Heart left ventricle (tissue), 16 donors: ENCODE measurements around the gene TXN2. TPM values are rescaled to one million over a fixed set of nuclear protein-coding genes. Genes with fewer than 3 reads are reported as not detected.

Experiments used
- ATAC-seq, 4 donors: fragments of 200-7000 bp; cut with Tn5 transposase; one replicate each; pipeline ENCODE4 v1.9.1; 2020 to 2022; ENCODE audit warnings: moderate library complexity in 4 of 4, mild to moderate bottlenecking in 3 of 4, moderate number of reproducible peaks in 1 of 4
- DNase-seq, 5 donors: peaks; one replicate each; pipeline ENCODE4 v3.0.0-alpha.2; 2020
- H3K27ac ChIP-seq, 12 donors: fragments of 200-600 bp; sonication (generic) in 4 of 12; one replicate each; pipeline versions ENCODE4 v1.5.0 to v1.8.0; 2016 to 2022; ENCODE audit warnings: mild to moderate bottlenecking in 2 of 12
- H3K27me3 ChIP-seq, 9 donors: fragments of 200-600 bp; sonication (generic) in 2 of 9; one replicate each; pipeline versions ENCODE4 v1.5.1 to v1.8.0; 2016 to 2022; ENCODE audit warnings: mild to moderate bottlenecking in 3 of 9
- H3K36me3 ChIP-seq, 9 donors: fragments of 200-600 bp; sonication (generic) in 2 of 9; one replicate each; pipeline versions ENCODE4 v1.5.0 to v1.8.0; 2018 to 2022; ENCODE audit warnings: mild to moderate bottlenecking in 2 of 9
- H3K4me1 ChIP-seq, 12 donors: fragments of 200-600 bp; sonication (generic) in 4 of 12; one replicate each; pipeline versions ENCODE4 v1.5.0 to v1.8.0; 2016 to 2022; ENCODE audit warnings: mild to moderate bottlenecking in 3 of 12
- H3K4me3 ChIP-seq, 12 donors: fragments of 200-600 bp; sonication (generic) in 4 of 12; one replicate each; pipeline versions ENCODE4 v1.5.0 to v1.8.0; 2017 to 2022; ENCODE audit warnings: mild to moderate bottlenecking in 9 of 12, moderate library complexity in 4 of 12
- H3K9me3 ChIP-seq, 12 donors: fragments of 200-600 bp; sonication (generic) in 4 of 12; one replicate each; pipeline versions ENCODE4 v1.5.0 to v1.8.0; 2016 to 2022; ENCODE audit warnings: mild to moderate bottlenecking in 1 of 12
- POLR2A ChIP-seq, 2 donors: fragments of 450-650 bp; IDR thresholded peaks; one replicate each; pipeline ENCODE4 v1.6.1; 2017; ENCODE audit warnings: antibody characterized with exemption in 2 of 2, mild to moderate bottlenecking in 2 of 2, moderate library complexity in 2 of 2
- WGBS, 4 donors: extraction: QIAGEN DNeasy Blood & Tissue Kit in 2 of 4; methylation state at CpG; one replicate each; pipeline versions ENCODE4 v1.1.5 to v1.1.7; 2013 to 2018; 5-methylcytosine and 5-hydroxymethylcytosine counted together
- intact Hi-C, 10 donors: fragments of 100-400 bp; cut with DNase I; formaldehyde crosslinking; loops; one replicate each; pipeline versions ENCODE4 v1.11.1 to v1.14.2; 2022
- polyA plus RNA-seq, 2 donors: library from polyadenylated mRNA; stranded (reverse); fragments of 200-250 nt; gene quantifications; one replicate each; pipeline ENCODE4 v1.2.3, GENCODE V29; 2013
- total RNA-seq, 9 donors: library from RNA; depleted of rRNA in 2 of 9; stranded (reverse); fragments of >200 nt in 2 of 9; fragmentation: NEBNext Ultra II Directional in 3 of 9; extraction: Animal tissue kit (Norgen Biotek cat#: 25700) in 3 of 9; gene quantifications; one replicate each; pipeline versions ENCODE4 v1.1.0 to v1.2.4, GENCODE V29; 2016 to 2023
- TF ChIP-seq, protein P1 (sequence below), 12 donors: fragments of 200-600 bp; sonication (generic) in 4 of 12; IDR thresholded peaks; one replicate each; pipeline versions ENCODE4 v1.5.0 to v1.8.0; 2018 to 2022; ENCODE audit warnings: antibody characterized with exemption in 12 of 12, mild to moderate bottlenecking in 5 of 12
- donor health status: ischemic (EF 13 %, LVEDD 7.1; RV severe dilation, severe dysfunction).
- donor health status: healthy with polysubstance abuse.
- donor health status: DM: no; HTN: yes; CAD: no.
- donor health status: DM: no; HTN: no; CAD: no.
- donor health status: ischemic (EF 25% LVEDD 6.9; RV normal size, moderate dysfunction).
- donor health status: ischemic (EF 25% LVEDD 5.7; RV mildly dilated, moderate dysfunction).
- donor health status: healthy.
- donor health status: DM: yes; HTN: yes; CAD: no.
- donor health status: ischemic (EF 35%, LVEDD 5.7; RV mildly dilated, moderate dysfunction).
- donor health status: nonischemic (EF 11% LVEDD 7.7; RV severe dilation, severe dysfunction).
- donor health status: DM: yes; HTN: yes; CAD: no.
- donor health status: PGD.
- donor health status: ischemic (EF 29% LVEDD 5.4; RV normal size, mild dysfunction).
- donor health status: nonischemic (EF 23%, LVEDD 6.1; RV moderate dilation, normal function).

TXN2 gene
- total and polyA plus RNA-seq, 11 donors = 87.9 to 160 (median 113) TPM

- 79 to 94% (median 90%) methylated on average over 12 of the region's 12 CpGs for WGBS, 4 donors
- Histone ChIP-seq H3K4me1 (peaks cover 15 to 66% (median 48%) of the 10 kb centered on the region in 12 donors), H3K4me3 (no peak overlapping the region), H3K9me3 (no peaks in the 10 kb centered on the region), H3K27ac (peak overlapping the region in 10 of 12 donors; percentile 74 to 99 (median 94)), H3K36me3 (no peaks in the 10 kb centered on the region), H3K27me3 (no peaks in the 10 kb centered on the region)
- TF ChIP-seq, protein P1, sequence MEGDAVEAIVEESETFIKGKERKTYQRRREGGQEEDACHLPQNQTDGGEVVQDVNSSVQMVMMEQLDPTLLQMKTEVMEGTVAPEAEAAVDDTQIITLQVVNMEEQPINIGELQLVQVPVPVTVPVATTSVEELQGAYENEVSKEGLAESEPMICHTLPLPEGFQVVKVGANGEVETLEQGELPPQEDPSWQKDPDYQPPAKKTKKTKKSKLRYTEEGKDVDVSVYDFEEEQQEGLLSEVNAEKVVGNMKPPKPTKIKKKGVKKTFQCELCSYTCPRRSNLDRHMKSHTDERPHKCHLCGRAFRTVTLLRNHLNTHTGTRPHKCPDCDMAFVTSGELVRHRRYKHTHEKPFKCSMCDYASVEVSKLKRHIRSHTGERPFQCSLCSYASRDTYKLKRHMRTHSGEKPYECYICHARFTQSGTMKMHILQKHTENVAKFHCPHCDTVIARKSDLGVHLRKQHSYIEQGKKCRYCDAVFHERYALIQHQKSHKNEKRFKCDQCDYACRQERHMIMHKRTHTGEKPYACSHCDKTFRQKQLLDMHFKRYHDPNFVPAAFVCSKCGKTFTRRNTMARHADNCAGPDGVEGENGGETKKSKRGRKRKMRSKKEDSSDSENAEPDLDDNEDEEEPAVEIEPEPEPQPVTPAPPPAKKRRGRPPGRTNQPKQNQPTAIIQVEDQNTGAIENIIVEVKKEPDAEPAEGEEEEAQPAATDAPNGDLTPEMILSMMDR (IDR thresholded peaks at IDR 0.05) = no peak
- no peak for TF ChIP-seq POLR2A (IDR thresholded peaks at IDR 0.05)
- intact Hi-C loops = loop anchor here in 2 of 10 donors (5.0 to 10.0 kb wide), 2 partner anchors 72 to 129 kb away; partner anchors contain the start of gene MYH9 (in 1 of the 2)
- DNase-seq = no peak
- no peak for ATAC-seq
Observed at GRCh38 chr22:36456464-36456845, 25.0 kb downstream of the TXN2 start.

DNA sequence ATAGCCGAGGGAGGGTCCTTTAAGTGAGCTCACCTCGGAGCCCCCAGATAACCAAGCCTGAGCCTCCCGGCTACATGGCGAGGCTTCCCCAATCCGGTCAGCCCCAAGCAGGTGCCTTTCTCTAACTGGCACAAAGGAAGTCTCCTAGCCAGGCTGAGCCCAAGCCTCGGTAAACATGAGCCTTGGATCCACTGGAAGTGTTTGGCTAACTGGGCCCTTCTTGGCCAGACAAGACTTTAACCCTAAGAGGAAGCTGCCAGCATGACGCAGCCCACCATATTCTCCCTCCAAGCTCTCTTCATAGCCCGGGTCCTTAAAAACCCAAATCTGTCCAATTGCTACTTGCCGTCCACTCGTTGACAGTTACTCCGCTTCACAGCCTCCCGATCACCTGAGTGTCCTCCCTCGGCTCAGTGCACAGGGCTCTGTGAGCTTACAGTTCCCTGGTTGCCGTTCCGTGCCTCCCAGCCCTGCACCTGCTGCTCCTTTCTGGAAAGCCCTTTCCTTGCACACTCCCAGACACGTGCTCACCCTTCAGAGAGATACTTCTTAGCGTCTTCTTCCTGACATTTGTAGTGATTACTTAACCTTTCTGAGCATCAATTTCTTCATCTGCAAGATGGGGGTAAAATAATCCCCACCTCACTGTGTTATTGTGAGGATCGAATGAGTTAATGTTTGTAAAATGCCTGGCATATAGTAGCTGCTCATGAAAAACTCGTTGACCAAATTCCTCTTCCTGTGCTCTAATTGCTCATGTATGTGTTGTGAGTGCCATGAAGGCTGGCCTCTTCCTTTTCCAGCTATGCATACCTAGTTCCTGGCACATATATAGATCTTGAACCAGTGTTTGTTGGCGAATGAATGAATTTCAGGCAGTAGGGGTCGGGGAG, 25.6 kb downstream of the TXN2 start:
- Histone ChIP-seq H3K4me1 (peaks cover 15 to 68% (median 50%) of the 10 kb centered on the region in 12 donors), H3K36me3 (no peaks in the 10 kb centered on the region), H3K9me3 (no peaks in the 10 kb centered on the region), H3K4me3 (peak overlapping the region in 9 of 12 donors; percentile 47 to 67 (median 56)), H3K27ac (peak overlapping the region; percentile 81 to 99 (median 93)), H3K27me3 (no peaks in the 10 kb centered on the region)
- no peak for TF ChIP-seq POLR2A (IDR thresholded peaks at IDR 0.05)
- TF ChIP-seq, protein P1 (IDR thresholded peaks at IDR 0.05) = no peak
- ATAC-seq (peak in 1 of 4 donors; percentile 3), DNase-seq (no peak)
- 67 to 83% (median 71%) methylated on average over 16 to 21 of the region's 21 CpGs for WGBS, 4 donors
- intact Hi-C loops = loop anchor here in 5 of 10 donors (1.0 to 10.0 kb wide), 5 partner anchors 69 to 129 kb away; partner anchors contain the start of gene MYH9 (in 3 of the 5)

DNA sequence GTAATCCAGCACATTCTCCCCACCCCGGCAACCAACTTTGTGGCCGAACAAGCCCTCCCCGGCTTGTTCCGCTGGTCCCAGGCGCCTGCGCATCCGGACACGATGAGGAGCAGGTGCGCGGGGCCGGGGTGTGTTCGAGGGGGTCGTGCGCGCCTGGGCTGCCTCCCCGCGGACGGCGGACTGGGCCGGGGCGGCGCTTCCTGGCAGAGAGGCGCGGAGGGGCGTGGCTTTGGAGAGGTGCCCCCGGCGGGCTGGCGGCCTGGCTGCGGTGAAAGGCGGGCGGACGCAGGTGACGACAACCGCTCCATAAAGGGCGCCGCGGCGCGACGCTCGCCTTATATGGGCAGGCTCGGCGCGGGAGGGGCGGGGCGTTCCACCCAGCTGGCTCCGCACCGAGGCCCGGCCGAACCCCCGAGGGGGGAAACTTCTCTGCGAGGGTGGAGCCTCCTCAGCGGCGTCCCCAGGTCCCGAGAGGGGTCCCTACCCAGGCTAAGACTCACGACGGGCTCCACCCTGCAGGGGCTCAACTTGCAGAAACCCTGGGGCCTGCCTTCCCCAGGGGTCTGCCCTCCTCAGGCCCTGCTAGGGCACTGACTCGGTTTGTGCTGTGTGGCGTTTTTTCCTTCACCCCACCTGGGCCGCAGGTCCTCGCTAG, 26.4 kb downstream of the TXN2 start:
- ATAC-seq = peak; percentile 83 to 91 (median 87)
- Histone ChIP-seq H3K36me3 (no peaks in the 10 kb centered on the region), H3K9me3 (no peaks in the 10 kb centered on the region), H3K27ac (peak overlapping the region; percentile 81 to 99 (median 93)), H3K4me1 (peaks cover 15 to 76% (median 53%) of the 10 kb centered on the region in 12 donors), H3K27me3 (no peaks in the 10 kb centered on the region), H3K4me3 (peak overlapping the region; percentile 15 to 67 (median 50))
- intact Hi-C loops = loop anchor here in 7 of 10 donors (1.0 to 10.0 kb wide), 7 partner anchors 38 to 128 kb away; partner anchors contain the start of gene MYH9 (in 6 of the 7)
- TF ChIP-seq, protein P1 (IDR thresholded peaks at IDR 0.05) = peak in 2 of 12 donors; percentile 32 to 45
- peak; percentile 60 to 84 for TF ChIP-seq POLR2A (IDR thresholded peaks at IDR 0.05)
- peak; percentile 94 to 97 (median 95) for DNase-seq
- WGBS, 4 donors = 1 to 2% (median 2%) methylated on average over 42 to 61 of the region's 61 CpGs
